WTC11 (cell line): Measurements from ENCODE around the gene BICDL1. TPM values are rescaled to one million over a fixed set of nuclear protein-coding genes. Genes with fewer than 3 reads are reported as not detected.

Source experiments
- ATAC-seq: fragments of 200-7000 bp; cut with Tn5 transposase; 2 replicates; pipeline ENCODE4 v1.10.0; 2021; ENCODE audit warnings: mild to moderate bottlenecking, moderate library complexity
- CTCF ChIA-PET: fragments of 300-600 bp; sonication (Branson Sonifier 250); formaldehyde crosslinking; loops from one replicate; lab custom pipeline; 2021; ENCODE audit warnings: antibody characterized with exemption; lab: Charles Lee
- POLR2A ChIA-PET: fragments of 350-600 bp; sonication (Branson Sonifier 250); formaldehyde crosslinking; loops from one replicate; lab custom pipeline; 2021; ENCODE audit warnings: antibody characterized with exemption; lab: Charles Lee
- DNase-seq: peaks from one replicate; pipeline ENCODE4 v3.0.0; 2021; ENCODE audit warnings: low spot score
- H3K27ac Mint-ChIP-seq: 2 replicates; pipeline ENCODE4 v1.8.0; 2021; ENCODE audit warnings: mixed read lengths
- H3K27me3 Mint-ChIP-seq: 2 replicates; pipeline ENCODE4 v1.8.0; 2021; ENCODE audit warnings: low read depth, mild to moderate bottlenecking, moderate library complexity, mixed read lengths
- H3K36me3 Mint-ChIP-seq: 2 replicates; pipeline ENCODE4 v1.8.0; 2021; ENCODE audit warnings: mixed read lengths
- H3K4me1 Mint-ChIP-seq: 2 replicates; pipeline ENCODE4 v1.8.0; 2022; ENCODE audit warnings: mixed read lengths
- H3K4me3 Mint-ChIP-seq: 2 replicates; pipeline ENCODE4 v1.8.0; 2021; ENCODE audit warnings: mild to moderate bottlenecking, moderate library complexity, mixed read lengths
- H3K9me3 Mint-ChIP-seq: 2 replicates; pipeline ENCODE4 v1.8.0; 2021; ENCODE audit warnings: mixed read lengths
- CBFB ChIP-seq: sonication (generic); formaldehyde crosslinking; IDR thresholded peaks from 2 replicates; pipeline ENCODE4 v1.8.1; 2022; ENCODE audit warnings: mild to moderate bottlenecking, low read depth, missing genetic modification reagents
- CREM ChIP-seq: sonication (generic); formaldehyde crosslinking; IDR thresholded peaks from 2 replicates; pipeline ENCODE4 v1.8.1; 2022; ENCODE audit warnings: mild to moderate bottlenecking, missing genetic modification reagents, moderate library complexity
- CTCF ChIP-seq: fragments of 200-600 bp; IDR thresholded peaks from 2 replicates; pipeline ENCODE4 v1.8.0; 2022; ENCODE audit warnings: antibody characterized with exemption
- E2F4 ChIP-seq: sonication (generic); formaldehyde crosslinking; IDR thresholded peaks from 2 replicates; pipeline ENCODE4 v1.8.1; 2022; ENCODE audit warnings: low read depth, mild to moderate bottlenecking, moderate library complexity, missing genetic modification reagents, borderline replicate concordance
- ETV6 ChIP-seq: sonication (generic); formaldehyde crosslinking; IDR thresholded peaks from 2 replicates; pipeline ENCODE4 v1.8.1; 2022; ENCODE audit warnings: mild to moderate bottlenecking, missing genetic modification reagents
- FOXP4 ChIP-seq: sonication (generic); formaldehyde crosslinking; IDR thresholded peaks from 2 replicates; pipeline ENCODE4 v1.8.0; 2022; ENCODE audit warnings: mild to moderate bottlenecking, missing genetic modification reagents
- GRHL2 ChIP-seq: fragments of 250-450 bp; sonication (Bioruptor Pico); IDR thresholded peaks from 2 replicates; pipeline ENCODE4 v1.8.0; 2022; ENCODE audit warnings: mild to moderate bottlenecking, moderate library complexity; ENCODE audit not compliant: insufficient replicate concordance, severe bottlenecking
- IRF1 ChIP-seq: sonication (generic); formaldehyde crosslinking; IDR thresholded peaks from 2 replicates; pipeline ENCODE4 v1.8.0; 2023; ENCODE audit warnings: missing genetic modification reagents
- MLX ChIP-seq: sonication (generic); formaldehyde crosslinking; IDR thresholded peaks from 2 replicates; pipeline ENCODE4 v1.8.1; 2023; ENCODE audit warnings: mild to moderate bottlenecking, missing genetic modification reagents, moderate library complexity
- NFYB ChIP-seq: sonication (generic); formaldehyde crosslinking; conservative IDR thresholded peaks from 2 replicates; pipeline ENCODE4 v1.8.0; 2022; ENCODE audit warnings: low read depth, missing genetic modification reagents
- PRDM15 ChIP-seq: sonication (generic); formaldehyde crosslinking; IDR thresholded peaks from 2 replicates; pipeline ENCODE4 v1.8.0; 2022; ENCODE audit warnings: missing genetic modification reagents
- SMAD3 ChIP-seq: sonication (generic); formaldehyde crosslinking; IDR thresholded peaks from 2 replicates; pipeline ENCODE4 v1.8.0; 2022; ENCODE audit warnings: missing genetic modification reagents, mild to moderate bottlenecking, borderline replicate concordance
- ZBTB21 ChIP-seq: sonication (generic); formaldehyde crosslinking; IDR thresholded peaks from 2 replicates; pipeline ENCODE4 v1.8.1; 2023; ENCODE audit warnings: mild to moderate bottlenecking, missing genetic modification reagents, borderline replicate concordance
- ZNF219 ChIP-seq: sonication (generic); formaldehyde crosslinking; IDR thresholded peaks from 2 replicates; pipeline ENCODE4 v1.8.0; 2023; ENCODE audit warnings: missing genetic modification reagents, mild to moderate bottlenecking, borderline replicate concordance
- ZNF232 ChIP-seq: sonication (generic); formaldehyde crosslinking; IDR thresholded peaks from 2 replicates; pipeline ENCODE4 v1.8.0; 2022; ENCODE audit warnings: mild to moderate bottlenecking, missing genetic modification reagents
- ZNF416 ChIP-seq: fragments of 250-450 bp; sonication (Bioruptor Pico); IDR thresholded peaks from 2 replicates; pipeline ENCODE4 v1.9.0; 2021; ENCODE audit warnings: mild to moderate bottlenecking, inconsistent platforms
- total RNA-seq: library from RNA; stranded (reverse); gene quantifications from 3 replicates; pipeline ENCODE4 v1.2.3, GENCODE V29; 2021
- TF ChIP-seq, protein P1 (sequence below): sonication (generic); formaldehyde crosslinking; IDR thresholded peaks from 2 replicates; pipeline ENCODE4 v1.8.1; 2023; ENCODE audit warnings: mild to moderate bottlenecking, missing genetic modification reagents, moderate library complexity
- TF ChIP-seq, protein P2 (sequence below): sonication (generic); formaldehyde crosslinking; IDR thresholded peaks from 2 replicates; pipeline ENCODE4 v1.8.0; 2022; ENCODE audit warnings: mild to moderate bottlenecking, missing genetic modification reagents
- TF ChIP-seq, protein P3 (sequence below): sonication (generic); formaldehyde crosslinking; IDR thresholded peaks from 2 replicates; pipeline ENCODE4 v1.8.1; 2023; ENCODE audit warnings: mild to moderate bottlenecking, missing genetic modification reagents
- TF ChIP-seq, protein P4 (sequence below): sonication (generic); formaldehyde crosslinking; IDR thresholded peaks from 2 replicates; pipeline ENCODE4 v1.8.0; 2022; ENCODE audit warnings: mild to moderate bottlenecking, missing genetic modification reagents

The BICDL1 gene
- total RNA-seq, 1 experiment from 2014 or later: 23.1 TPM

GRCh38 chr12:119959435-119959834 is 29.6 kb upstream of the BICDL1 start:
- TF ChIP-seq, protein P1, sequence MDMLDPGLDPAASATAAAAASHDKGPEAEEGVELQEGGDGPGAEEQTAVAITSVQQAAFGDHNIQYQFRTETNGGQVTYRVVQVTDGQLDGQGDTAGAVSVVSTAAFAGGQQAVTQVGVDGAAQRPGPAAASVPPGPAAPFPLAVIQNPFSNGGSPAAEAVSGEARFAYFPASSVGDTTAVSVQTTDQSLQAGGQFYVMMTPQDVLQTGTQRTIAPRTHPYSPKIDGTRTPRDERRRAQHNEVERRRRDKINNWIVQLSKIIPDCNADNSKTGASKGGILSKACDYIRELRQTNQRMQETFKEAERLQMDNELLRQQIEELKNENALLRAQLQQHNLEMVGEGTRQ: no peak
- TF ChIP-seq NFYB (CRISPR knock-in tag) (no peak), CBFB (CRISPR knock-in tag) (no peak), MLX (CRISPR knock-in tag) (no peak), ETV6 (CRISPR knock-in tag) (no peak), ZNF416 (CRISPR knock-in tag) (no peak), FOXP4 (CRISPR knock-in tag) (no peak), ZNF219 (CRISPR knock-in tag) (no peak), IRF1 (CRISPR knock-in tag) (no peak), ZBTB21 (CRISPR knock-in tag) (no peak), ZNF232 (no peak), PRDM15 (CRISPR knock-in tag) (no peak), E2F4 (CRISPR knock-in tag) (no peak), GRHL2 (CRISPR knock-in tag) (no peak), SMAD3 (no peak), CREM (no peak), CTCF (no peak)
- TF ChIP-seq, protein P2, sequence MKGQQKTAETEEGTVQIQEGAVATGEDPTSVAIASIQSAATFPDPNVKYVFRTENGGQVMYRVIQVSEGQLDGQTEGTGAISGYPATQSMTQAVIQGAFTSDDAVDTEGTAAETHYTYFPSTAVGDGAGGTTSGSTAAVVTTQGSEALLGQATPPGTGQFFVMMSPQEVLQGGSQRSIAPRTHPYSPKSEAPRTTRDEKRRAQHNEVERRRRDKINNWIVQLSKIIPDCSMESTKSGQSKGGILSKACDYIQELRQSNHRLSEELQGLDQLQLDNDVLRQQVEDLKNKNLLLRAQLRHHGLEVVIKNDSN (CRISPR knock-in tag): no peak
- TF ChIP-seq, protein P3, sequence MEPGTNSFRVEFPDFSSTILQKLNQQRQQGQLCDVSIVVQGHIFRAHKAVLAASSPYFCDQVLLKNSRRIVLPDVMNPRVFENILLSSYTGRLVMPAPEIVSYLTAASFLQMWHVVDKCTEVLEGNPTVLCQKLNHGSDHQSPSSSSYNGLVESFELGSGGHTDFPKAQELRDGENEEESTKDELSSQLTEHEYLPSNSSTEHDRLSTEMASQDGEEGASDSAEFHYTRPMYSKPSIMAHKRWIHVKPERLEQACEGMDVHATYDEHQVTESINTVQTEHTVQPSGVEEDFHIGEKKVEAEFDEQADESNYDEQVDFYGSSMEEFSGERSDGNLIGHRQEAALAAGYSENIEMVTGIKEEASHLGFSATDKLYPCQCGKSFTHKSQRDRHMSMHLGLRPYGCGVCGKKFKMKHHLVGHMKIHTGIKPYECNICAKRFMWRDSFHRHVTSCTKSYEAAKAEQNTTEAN: no peak
- TF ChIP-seq, protein P4, sequence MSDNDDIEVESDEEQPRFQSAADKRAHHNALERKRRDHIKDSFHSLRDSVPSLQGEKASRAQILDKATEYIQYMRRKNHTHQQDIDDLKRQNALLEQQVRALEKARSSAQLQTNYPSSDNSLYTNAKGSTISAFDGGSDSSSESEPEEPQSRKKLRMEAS (CRISPR knock-in tag): no peak
- TF ChIP-seq, all 79 proteins: peak for 0
- Mint-ChIP-seq H3K27ac (no peak overlapping the region), H3K4me3 (no peak overlapping the region), H3K9me3 (peaks cover 26% of the 10 kb centered on the region), H3K27me3 (peaks cover 9% of the 10 kb centered on the region), H3K36me3 (peaks cover 18% of the 10 kb centered on the region), H3K4me1 (no peaks in the 10 kb centered on the region)
- ChIA-PET POLR2A (no interaction called here), CTCF (no interaction called here)
- ATAC-seq (no peak), DNase-seq (no peak)
